ENCODE measurements around the gene CPTP.
"Not testable (repeated sequence)": the region's sequence is repeated elsewhere in the genome, so short reads cannot be mapped to it uniquely, and the experiment has no call there.

CPTP gene

DNA sequence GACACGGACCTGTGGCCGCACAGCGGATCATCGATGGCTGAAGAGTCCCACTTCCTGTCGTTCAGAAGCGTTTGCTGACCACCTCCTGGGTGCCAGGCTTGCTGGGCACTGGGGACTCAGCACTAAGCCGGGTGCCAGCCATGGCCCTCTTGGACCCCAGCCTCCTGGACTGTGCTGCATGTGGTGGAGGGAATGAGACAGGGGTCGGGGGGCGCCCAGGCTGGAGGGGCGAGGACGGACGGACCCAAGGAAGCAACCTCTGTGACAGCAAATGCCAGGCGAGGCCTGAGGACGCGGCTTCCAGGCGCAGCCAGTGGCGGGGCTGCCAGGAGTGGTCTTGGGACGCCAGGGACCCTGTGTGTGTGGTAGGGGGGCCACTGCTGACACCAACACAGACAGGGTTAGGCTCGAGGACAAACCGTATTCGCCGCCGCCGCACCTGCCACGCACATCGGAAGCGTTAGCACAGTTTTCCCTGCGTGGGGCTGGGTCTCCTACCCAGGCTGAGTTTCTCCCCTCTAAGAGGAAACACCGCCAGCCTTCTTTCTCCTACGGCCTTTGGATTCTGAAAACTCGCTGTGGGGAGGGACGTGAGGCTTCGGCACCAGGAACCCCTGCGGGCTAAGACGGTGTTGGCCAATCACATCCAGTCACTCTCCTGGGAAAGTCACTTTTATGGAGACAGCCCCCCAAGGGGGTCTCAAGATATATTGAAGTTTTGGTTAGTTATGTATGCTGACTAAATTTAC is 36.8 kb downstream of the CPTP start:
- no peak overlapping the region for H3K4me3 Mint-ChIP-seq
- H3K9me3 Mint-ChIP-seq: no peaks in the 10 kb centered on the region
- H3K4me1 Mint-ChIP-seq (ENCODE audit: low read depth): peaks cover 14% of the 10 kb centered on the region
- peaks cover 4% of the 10 kb centered on the region for H3K27me3 Mint-ChIP-seq
- H3K27ac Mint-ChIP-seq: no peak overlapping the region
- no peaks in the 10 kb centered on the region for H3K36me3 Mint-ChIP-seq (ENCODE audit: low read depth)

DNA sequence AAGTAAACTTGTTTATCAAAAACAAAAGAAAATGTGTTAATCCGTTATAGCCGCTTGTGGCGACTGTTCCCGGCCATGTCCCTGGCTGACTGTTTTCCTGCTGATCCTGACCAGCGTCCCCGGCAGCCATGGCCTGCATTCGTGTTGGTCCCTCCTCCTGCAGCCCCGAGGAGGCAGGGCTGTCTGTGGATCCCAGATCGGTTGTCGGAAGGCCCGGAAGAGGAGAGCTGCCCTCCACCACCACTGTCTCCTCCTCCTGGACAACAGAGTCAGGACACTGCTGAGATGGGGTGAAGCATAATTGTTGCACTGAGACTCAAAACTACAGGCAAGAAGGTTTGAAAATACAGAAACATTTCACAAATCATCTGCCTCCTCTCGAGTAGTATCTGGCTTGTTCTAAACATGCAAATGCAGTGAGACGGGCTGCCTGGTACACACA is 37.4 kb downstream of the CPTP start:
- Mint-ChIP-seq H3K36me3 (ENCODE audit: low read depth) (no peaks in the 10 kb centered on the region), H3K27ac (no peak overlapping the region), H3K4me1 (ENCODE audit: low read depth) (peaks cover 14% of the 10 kb centered on the region), H3K4me3 (no peak overlapping the region), H3K27me3 (peaks cover 4% of the 10 kb centered on the region), H3K9me3 (no peaks in the 10 kb centered on the region)

DNA sequence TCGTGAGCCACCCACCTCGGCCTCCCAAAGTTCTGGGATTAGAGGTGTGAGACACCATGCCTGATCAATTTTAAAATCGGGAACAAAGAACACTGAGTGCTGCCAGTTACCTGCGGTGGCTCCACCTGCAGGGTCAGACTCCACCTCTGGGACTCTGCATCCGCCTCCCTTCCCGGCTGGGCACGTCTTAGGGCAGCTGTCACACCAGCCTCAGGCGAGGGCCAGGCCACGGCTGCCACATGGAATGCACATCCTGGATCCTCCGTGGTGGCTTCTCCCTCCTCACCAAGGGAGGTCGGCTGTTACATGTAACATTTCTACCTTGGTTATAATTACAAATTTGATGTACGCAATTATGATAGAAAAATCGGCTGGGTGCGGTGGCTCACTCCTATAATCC is 39.7 kb downstream of the CPTP start:
- peaks cover 4% of the 10 kb centered on the region for H3K27me3 Mint-ChIP-seq
- H3K4me1 Mint-ChIP-seq (ENCODE audit: low read depth): peaks cover 2% of the 10 kb centered on the region
- no peaks in the 10 kb centered on the region for H3K36me3 Mint-ChIP-seq (ENCODE audit: low read depth)
- H3K4me3 Mint-ChIP-seq: no peak overlapping the region
- no peak overlapping the region for H3K27ac Mint-ChIP-seq
- H3K9me3 Mint-ChIP-seq: no peaks in the 10 kb centered on the region

DNA sequence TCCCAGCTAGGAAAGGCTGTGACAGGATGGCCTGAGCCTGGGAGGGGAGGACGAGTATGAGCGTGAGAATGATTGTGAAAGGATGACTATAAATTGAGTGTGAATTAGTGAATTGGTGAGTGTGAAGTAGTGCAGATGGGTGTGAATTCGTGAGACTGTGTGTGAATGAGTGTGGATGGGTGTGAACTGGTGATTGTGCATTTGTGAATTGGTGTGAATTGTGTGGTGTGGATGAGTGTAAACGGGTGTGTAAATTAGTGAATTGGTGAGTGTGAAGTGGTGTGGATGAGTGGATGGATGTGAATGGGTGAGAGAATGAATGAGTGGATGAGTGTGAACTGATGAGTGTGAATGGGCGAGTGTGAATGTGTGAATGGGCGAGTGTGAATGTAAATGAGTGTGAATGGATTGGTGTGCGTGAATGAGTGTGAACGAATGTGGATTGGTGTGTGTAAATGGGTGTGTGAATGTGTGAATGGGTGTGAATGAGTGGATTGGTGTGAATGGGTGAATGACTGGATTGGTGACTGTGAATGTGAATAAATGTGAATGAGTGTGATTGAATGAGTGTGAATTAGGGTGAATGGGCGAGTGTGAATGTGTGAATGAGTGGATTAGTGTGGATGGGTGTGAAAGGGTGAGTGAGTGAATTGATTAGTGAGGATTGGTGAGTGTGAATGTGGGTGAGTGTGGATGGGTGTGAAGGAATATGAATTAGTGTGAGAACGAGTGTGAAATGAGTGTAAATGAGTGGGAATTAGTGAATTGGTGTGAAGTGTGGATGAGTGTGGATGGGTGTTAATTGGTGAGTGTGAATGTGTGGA is 41.5 kb downstream of the CPTP start:
- Mint-ChIP-seq H3K27ac (no peak overlapping the region), H3K9me3 (no peaks in the 10 kb centered on the region), H3K27me3 (peaks cover under 1% of the 10 kb centered on the region), H3K36me3 (ENCODE audit: low read depth) (no peaks in the 10 kb centered on the region), H3K4me3 (no peak overlapping the region), H3K4me1 (ENCODE audit: low read depth) (peaks cover 8% of the 10 kb centered on the region)

DNA sequence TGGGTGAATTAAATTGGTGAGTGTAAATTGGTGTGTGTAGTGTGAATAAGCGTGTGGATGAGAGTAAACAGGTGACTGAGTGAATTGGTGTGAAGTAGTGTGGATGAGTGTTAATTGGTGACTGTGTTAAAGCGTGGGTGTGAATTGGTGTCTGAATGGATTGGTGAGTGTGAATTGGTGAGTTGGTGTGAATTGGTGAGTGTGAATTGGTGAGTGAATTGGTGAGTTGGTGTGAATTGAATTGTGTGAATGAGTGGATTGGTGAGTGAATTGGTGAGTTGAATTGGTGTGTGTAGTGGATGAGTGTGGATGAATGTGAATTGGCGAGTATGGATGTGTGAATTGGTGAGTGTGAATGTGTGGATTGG is 42.1 kb downstream of the CPTP start:
- H3K4me1 Mint-ChIP-seq (ENCODE audit: low read depth): peaks cover 14% of the 10 kb centered on the region

DNA sequence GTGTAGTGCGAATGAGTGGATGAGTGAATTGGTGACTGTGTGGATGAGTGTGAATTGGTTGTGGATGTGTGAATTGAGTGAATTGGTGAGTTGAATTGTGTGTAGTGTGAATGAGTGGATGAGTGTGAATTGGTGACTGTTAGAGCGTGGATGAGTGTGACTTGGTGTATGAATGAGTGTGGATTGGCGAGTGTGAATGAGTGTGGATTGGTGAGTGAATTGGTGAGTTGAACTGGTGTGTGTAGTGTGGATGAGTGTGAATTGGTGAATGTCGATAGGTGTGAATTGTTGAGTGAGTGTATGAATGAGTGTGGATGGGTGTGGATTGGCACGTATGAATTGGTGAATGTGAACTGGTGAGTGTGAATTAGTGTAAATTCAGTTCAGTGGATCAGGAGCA is 42.7 kb downstream of the CPTP start:
- no peaks in the 10 kb centered on the region for H3K36me3 Mint-ChIP-seq (ENCODE audit: low read depth)

More for the DNA sequence above, 42.1 kb downstream of the CPTP start:
- H3K36me3 Mint-ChIP-seq (ENCODE audit: low read depth): no peaks in the 10 kb centered on the region
- no peak overlapping the region for H3K27ac Mint-ChIP-seq
- H3K27me3 Mint-ChIP-seq: no peaks in the 10 kb centered on the region
- no peaks in the 10 kb centered on the region for H3K9me3 Mint-ChIP-seq
- H3K4me3 Mint-ChIP-seq: no peak overlapping the region

DNA sequence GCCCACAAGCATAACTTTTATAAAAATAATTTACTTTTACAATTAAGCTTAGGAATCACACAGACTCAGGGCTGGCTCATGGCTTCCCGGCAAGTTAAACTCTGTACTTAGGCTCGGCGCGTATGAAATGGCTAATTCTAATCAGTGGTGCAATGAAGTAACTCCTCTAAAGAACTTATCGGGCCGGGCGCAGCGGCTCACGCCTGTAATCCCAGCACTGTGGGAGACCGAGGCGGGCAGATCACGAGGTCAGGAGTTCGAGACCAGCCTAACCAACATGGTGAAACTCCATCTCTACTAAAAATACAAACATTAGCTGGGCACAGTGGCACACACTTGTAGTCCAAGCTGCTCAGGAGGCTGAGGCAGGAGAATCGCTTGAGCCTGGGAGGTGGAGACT is 45.5 kb downstream of the CPTP start:
- H3K9me3 Mint-ChIP-seq; H3K27me3 Mint-ChIP-seq; H3K4me3 Mint-ChIP-seq; H3K27ac Mint-ChIP-seq; H3K36me3 Mint-ChIP-seq (ENCODE audit: low read depth): not testable (repeated sequence)
- H3K4me1 Mint-ChIP-seq (ENCODE audit: low read depth): peaks cover 36% of the 10 kb centered on the region

More for the DNA sequence above, 42.7 kb downstream of the CPTP start:
- Mint-ChIP-seq H3K4me3 (no peak overlapping the region), H3K4me1 (ENCODE audit: low read depth) (peaks cover 20% of the 10 kb centered on the region), H3K27me3 (no peaks in the 10 kb centered on the region), H3K9me3 (no peaks in the 10 kb centered on the region), H3K27ac (no peak overlapping the region)

DNA sequence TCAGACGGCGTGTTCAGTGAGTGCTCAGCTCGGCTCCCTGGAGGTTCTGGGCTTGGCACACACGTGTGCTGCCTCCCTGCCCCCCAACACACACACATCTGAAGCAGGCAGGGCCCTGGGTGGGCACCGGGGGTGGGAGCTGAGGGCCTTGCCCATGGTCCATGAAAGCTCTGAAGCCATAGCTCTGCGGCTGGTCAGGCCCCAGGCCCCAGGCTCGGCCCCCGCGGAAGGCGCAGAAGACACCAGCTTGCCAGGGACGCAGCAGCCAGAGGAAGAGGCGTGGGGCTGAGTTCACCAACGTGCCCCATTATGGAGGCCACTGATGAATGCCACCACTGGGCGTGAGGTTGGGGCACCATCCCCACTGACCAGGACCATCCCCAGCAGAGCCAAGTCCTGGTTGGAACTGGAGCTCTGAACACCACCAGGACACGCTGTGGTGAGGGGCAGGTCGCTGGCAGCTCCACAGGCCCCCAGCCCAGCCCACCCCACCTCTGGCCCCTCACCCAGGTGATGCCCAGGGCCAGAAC is 46.2 kb downstream of the CPTP start:
- Mint-ChIP-seq H3K4me3 (peak overlapping the region; percentile 26), H3K27me3 (no peaks in the 10 kb centered on the region), H3K36me3 (ENCODE audit: low read depth) (peaks cover 10% of the 10 kb centered on the region), H3K4me1 (ENCODE audit: low read depth) (peaks cover 36% of the 10 kb centered on the region), H3K9me3 (no peaks in the 10 kb centered on the region), H3K27ac (no peak overlapping the region)

DNA sequence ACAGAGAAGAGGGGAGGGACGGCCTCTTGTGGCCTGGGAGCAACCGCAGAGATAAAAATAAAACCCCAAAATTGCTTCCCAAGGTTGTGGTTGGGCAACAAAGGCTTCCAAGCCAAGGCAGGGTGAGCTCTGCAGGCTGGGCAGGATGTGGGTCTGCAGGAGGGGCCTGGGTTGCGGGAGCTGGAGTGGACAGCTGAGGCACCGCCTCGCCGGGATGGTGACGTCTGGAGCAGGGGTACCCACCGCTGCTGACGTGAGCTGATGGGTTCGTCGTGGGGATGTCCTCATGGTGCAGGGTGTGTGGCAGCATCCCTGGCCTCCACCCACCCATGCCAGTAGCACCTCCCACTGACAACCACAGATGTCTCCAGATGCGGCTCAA is 46.8 kb downstream of the CPTP start:
- peaks cover 10% of the 10 kb centered on the region for H3K36me3 Mint-ChIP-seq (ENCODE audit: low read depth)

DNA sequence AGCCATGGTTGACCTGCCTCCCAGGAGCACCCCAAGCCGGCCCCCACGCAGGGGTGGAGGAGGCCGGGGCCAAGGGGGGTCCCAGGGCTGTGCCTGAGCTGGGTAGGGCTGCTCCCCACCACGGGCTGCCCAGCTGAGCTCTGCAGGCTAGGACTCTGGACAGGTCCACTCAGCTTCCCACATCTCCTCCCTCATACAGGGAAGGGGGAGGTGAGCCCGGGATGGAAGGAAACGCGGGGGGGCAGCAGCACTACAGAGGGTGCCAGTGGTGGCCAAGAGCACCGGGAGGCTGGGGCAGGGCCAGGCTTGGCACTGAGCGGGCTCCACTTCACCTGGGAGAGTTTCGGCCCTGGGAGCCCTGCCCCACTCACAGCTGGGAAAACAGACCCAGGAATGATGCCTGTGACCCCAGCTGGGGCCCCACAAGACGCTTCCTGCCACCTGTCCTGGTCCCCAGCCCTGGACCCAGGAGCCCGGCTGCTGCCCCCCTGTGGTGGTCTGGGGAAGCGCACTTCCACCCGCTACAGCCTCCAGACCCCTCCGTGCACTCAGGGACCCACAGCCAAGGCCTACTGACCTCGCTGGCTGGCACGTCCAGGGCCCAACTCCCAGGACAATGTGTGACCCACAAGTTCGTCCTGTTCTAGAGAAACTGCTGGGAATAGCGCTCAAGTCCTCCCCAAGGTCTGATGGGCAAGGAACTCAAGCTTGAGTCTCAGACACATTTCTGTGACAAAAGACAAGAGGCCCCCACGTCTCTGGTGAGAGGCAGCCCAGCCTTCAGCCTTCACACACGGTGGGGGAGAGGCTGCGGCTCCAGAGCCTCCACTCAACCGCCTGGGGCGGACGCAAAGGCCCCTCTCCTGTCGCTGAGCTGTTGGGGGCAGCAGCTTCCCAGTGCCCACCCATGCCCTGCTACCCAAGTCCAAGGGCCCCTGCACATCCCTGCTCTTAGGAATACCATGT is 47.4 kb downstream of the CPTP start:
- Mint-ChIP-seq H3K27ac (no peak overlapping the region), H3K9me3 (no peaks in the 10 kb centered on the region), H3K4me3 (no peak overlapping the region), H3K27me3 (no peaks in the 10 kb centered on the region), H3K4me1 (ENCODE audit: low read depth) (peaks cover 39% of the 10 kb centered on the region), H3K36me3 (ENCODE audit: low read depth) (peaks cover 13% of the 10 kb centered on the region)

More for the DNA sequence above, 46.8 kb downstream of the CPTP start:
- Mint-ChIP-seq H3K4me3 (peak overlapping the region; percentile 26), H3K27ac (no peak overlapping the region), H3K4me1 (ENCODE audit: low read depth) (peaks cover 36% of the 10 kb centered on the region), H3K27me3 (no peaks in the 10 kb centered on the region), H3K9me3 (no peaks in the 10 kb centered on the region)

DNA sequence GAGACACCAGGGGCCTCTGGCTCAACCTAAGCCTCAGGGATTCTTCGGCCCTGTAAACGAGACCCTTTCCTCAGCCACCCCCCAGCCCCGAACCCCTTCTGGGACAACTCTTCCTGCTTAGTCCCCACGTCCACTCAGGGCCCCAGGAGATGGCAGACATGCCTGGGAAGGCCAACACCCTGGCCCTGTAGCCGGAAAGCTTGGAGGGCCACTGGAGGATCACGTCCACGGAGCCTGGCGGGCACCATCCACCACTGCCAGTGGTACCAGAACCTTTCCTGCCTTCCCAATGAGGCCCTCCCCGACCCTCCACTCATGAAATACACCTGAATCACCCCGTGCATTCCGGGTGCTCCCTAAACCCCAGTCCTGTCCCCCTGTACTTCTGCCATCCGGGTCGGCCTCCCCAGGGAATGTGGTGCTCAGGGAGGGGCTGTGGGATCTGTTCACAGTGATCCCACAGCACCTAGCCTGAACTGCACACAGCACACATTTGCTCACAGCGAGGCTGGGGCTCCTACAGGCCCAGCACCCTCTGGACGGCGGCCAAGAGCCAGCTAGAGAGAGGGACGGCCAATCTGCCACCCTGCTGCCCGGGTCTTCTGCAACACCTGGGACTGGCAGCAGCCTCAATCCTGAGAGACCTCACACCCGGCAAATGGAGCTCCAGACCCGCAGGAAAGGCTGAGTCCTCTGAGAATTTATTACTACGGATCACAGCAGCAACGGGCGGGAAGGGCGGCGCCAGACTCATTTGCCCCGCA is 48.6 kb downstream of the CPTP start:
- H3K27ac Mint-ChIP-seq: peak overlapping the region; percentile 55
- no peaks in the 10 kb centered on the region for H3K9me3 Mint-ChIP-seq
- no peaks in the 10 kb centered on the region for H3K27me3 Mint-ChIP-seq

DNA sequence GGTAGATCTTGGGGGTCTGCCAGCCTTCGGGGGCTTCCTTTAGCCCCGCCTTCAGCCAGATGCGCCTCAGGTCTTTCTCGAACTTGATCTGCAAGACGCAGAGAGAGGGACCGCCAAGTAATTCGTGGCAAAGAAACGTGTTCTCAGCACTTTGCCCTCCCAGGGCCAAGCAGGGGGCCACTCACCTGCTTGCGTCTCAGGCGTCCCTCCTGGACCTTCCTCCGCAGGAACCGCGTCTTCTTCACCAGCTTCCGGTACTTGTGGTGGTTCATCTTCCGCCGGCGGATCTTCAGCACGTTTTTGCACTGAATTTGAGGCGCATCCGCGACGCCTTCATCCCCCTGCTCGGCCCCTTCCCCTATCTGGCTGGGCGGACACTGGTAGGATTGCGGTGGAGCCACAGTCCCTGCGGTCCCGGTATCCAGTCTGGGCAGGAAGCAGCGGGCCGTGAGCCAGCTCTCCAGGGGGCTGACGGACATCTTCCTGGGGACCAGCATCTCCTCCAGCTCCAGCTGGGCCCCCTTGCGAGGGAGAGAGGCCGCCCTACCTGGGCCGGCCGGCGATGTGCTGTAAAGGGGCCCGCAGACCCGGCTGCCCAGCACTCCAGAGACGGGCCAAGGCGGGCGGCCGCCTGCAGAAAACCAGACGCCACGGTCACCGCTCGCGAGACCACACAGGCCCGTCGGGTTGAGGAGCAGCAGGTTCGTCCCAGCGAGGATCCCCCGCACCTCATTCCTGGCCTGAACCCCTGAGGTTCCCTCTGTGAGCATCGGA is 49.4 kb downstream of the CPTP start:
- H3K9me3 Mint-ChIP-seq: no peaks in the 10 kb centered on the region
- peaks cover 39% of the 10 kb centered on the region for H3K4me1 Mint-ChIP-seq (ENCODE audit: low read depth)
- no peaks in the 10 kb centered on the region for H3K27me3 Mint-ChIP-seq
- H3K36me3 Mint-ChIP-seq (ENCODE audit: low read depth): peaks cover 13% of the 10 kb centered on the region
- peak overlapping the region; percentile 89 for H3K4me3 Mint-ChIP-seq
- H3K27ac Mint-ChIP-seq: peak overlapping the region; percentile 78

More for the DNA sequence above, 48.6 kb downstream of the CPTP start:
- Mint-ChIP-seq H3K4me1 (ENCODE audit: low read depth) (peaks cover 39% of the 10 kb centered on the region), H3K4me3 (peak overlapping the region; percentile 89), H3K36me3 (ENCODE audit: low read depth) (peaks cover 13% of the 10 kb centered on the region)

DNA sequence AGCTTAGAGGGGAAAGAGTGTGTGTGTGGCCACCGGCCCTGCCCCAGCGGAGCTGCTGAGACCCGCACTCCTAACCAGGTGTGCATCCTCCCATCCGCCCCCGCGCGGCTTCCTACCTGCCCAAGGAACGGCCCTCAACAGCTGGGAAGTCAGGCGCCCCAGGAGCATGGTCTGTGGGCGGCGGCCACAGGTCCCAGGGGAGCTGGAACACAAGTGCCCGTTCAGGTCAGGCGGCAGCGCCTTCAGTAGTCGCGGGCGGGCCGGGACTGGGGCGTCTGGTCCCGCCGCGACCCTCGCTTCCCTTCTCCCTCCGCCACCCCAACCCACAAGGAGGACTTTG is 50.0 kb downstream of the CPTP start:
- Mint-ChIP-seq H3K4me1 (ENCODE audit: low read depth) (peaks cover 39% of the 10 kb centered on the region), H3K9me3 (no peaks in the 10 kb centered on the region), H3K27ac (peak overlapping the region; percentile 78), H3K4me3 (peak overlapping the region; percentile 89), H3K36me3 (ENCODE audit: low read depth) (peaks cover 13% of the 10 kb centered on the region), H3K27me3 (no peaks in the 10 kb centered on the region)

Measured in stimulated activated naive CD8-positive, alpha-beta T cell treated with anti-CD3 and anti-CD28 coated beads, Interleukin-15, Interleukin-2, amounts not matched to agents 100 ng/mL and 50 ng/mL, for 24 hours (primary cell).